Activated CD4-positive, alpha-beta T cell treated with anti-CD3 and anti-CD28 coated beads, Interleukin-2, amount 50 U/mL, for 4 hours (primary cell): Measurements from ENCODE around the gene ZHX3.
"Not testable (repeated sequence)": the region's sequence is repeated elsewhere in the genome, so short reads cannot be mapped to it uniquely, and the experiment has no call there.

Experiments used
- DNase-seq, 2 experiments: peaks; one replicate each; pipeline ENCODE4 v3.0.0-alpha.2; 2020

ZHX3 gene

GRCh38 chr20:41249411-41250281, 67.9 kb downstream of the ZHX3 start:
- DNase-seq: no peak

DNA sequence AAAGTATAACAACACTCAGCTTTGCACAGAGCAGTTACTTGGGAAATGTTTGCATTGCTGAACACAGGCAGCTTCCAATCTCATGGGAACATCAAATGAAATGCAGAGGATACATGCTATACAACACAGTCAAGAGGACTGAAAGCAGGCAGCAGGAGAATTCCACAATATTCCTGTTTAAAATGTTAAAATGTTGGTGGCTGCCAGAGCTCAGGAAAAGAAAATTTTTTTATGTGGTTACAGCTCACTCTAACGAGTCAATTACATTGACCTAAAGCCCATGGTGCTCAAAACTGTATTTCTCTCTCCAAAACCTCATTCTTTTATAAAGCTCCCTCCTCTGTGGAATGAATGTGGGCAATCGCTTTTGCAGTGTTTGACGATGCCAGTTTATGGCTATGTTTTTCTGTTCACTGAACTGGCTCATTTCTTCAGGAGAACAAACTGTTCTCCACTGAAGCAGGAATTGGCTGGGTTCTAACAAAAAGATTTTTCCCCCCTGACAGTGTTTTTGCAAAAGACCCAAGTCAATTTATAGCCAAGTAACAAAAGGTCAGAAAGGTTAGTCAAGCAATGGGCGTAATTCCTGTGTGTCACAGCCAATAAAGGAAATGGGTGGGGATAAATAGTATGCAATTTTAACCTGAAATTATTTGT, 69.0 kb downstream of the ZHX3 start:
- no peak for DNase-seq

GRCh38 chr20:41247523-41248367, 69.8 kb downstream of the ZHX3 start:
- DNase-seq: no peak

DNA sequence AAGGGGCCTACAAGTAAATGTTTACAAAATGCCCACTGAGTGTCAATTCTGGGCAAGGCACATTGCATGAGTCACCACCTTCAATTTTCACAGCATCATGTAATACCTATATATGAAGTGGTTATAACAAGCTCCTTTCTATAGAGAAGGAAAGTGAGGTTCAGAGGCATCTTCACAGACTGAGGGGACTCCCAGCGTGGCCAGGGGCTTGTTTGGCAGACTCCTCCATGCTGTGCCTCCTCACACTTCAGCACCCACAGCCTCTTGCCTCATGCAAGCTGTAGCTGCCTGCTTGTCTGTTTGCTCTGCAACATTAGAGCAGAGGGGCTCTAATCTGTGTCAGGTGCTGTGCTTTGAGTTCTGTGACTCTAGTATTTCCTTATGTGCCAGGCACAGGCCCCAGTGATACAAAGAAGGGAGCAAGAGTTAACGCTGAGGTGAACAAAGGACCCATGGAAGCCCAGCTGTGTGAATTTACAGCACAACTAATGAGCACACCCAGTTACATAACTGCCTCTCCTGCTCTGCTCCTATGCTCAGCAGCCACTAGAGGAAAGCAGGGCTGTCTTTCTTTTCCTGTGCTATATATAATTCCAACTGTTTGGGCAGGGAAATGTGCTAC, 72.3 kb downstream of the ZHX3 start:
- no peak for DNase-seq

DNA sequence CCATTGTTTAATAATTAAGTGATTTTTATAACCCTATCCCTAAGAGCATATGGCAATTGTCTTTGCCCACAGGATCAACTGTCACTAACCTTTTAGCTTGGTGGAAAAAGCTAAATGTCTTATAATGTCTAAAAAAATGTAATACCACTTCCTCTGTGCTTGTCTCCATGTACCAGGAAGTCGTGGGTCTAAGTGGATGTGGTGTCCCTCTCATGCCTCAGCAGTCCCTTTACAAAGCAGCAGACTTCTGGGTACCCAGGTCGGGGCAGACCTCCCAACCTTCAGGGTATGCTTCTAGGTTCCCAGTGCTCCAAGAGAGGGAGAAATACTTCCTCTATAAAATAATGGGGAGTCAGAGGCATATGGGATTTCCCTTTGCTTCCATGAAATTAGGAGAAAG, 74.7 kb downstream of the ZHX3 start:
- DNase-seq: no peak

GRCh38 chr20:41242352-41242751, 75.2 kb downstream of the ZHX3 start:
- no peak for DNase-seq

DNA sequence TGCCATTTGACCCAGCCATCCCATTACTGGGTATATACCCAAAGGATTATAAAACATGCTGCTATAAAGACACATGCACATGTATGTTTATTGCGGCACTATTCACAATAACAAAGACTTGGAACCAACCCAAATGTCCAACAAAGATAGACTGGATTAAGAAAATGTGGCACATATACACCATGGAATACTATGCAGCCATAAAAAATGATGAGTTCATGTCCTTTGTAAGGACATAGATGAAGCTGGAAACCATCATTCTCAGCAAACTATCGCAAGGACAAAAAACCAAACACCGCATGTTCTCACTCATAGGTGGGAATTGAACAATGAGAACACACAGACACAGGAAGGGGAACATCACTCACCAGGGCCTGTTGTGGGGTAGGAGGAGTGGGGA, 80.3 kb downstream of the ZHX3 start:
- not testable (repeated sequence) for DNase-seq

GRCh38 chr20:41236818-41237217, 80.7 kb downstream of the ZHX3 start:
- DNase-seq: not testable (repeated sequence)

DNA sequence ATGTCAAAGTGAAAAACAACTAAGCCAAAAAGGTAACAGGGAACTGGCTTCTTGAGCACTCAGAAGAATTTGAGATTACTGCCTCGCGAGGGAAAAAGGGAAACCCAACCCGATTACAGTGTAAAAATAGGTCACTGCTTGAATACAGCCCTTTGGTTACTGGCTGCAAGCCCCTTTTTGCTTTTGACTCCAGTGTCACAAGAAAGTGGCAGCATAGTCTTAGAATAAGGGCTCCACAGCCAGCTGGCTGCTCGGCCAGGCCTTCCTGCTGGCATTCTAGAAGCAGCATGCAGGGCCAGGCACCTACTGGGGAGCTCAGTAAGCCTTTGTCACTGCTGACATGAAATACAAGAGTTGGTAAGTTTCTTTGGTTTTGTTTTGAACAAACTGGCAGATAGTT, 83.0 kb downstream of the ZHX3 start:
- DNase-seq: no peak

GRCh38 chr20:41234041-41234440, 83.5 kb downstream of the ZHX3 start:
- no peak for DNase-seq

- no peak for DNase-seq
Observed at GRCh38 chr20:41232973-41233926, 84.3 kb downstream of the ZHX3 start.

DNA sequence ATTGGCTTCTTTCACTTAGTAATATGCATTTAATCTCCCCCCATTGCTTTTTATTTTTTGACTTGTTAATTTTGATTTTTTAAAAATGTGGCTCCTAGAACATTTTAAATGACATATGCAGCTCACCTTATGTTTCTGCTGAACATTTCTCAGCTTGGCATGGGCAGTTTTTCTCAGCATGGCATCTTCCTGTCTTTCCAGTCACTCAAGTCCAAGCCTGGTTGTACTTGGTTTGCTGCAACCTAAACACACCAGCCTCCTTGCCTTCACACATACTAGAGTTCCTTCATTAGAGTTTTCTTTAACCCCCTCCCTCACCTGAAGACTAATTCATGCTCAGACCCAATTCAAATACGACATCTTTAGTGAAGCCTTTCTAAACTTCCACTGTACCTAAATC, 86.4 kb downstream of the ZHX3 start:
- no peak for DNase-seq

GRCh38 chr20:41230136-41230535, 87.4 kb downstream of the ZHX3 start:
- DNase-seq: no peak

- DNase-seq: no peak
Observed at GRCh38 chr20:41229259-41229658, 88.3 kb downstream of the ZHX3 start.

- no peak for DNase-seq
Observed at GRCh38 chr20:41228858-41229257, 88.7 kb downstream of the ZHX3 start.

GRCh38 chr20:41226426-41226825, 91.1 kb downstream of the ZHX3 start:
- no peak for DNase-seq

DNA sequence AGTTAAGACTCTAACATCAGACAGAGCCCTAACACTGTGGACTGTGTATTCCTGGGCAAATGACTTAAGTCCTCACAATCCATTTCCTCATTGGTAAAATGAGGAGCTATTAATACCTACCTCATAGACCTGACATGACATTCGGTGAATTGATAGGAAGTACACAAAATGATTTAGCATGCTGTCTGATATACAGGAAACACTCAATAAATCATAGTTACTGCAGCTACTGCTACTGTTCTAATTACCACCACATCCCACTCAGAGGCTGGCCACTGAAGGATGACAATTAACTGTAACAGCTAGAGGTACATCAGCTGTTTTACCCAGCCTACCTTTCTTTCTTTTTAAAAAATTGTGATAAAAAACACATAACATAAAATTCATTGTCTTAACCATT, 92.4 kb downstream of the ZHX3 start:
- DNase-seq: no peak

DNA sequence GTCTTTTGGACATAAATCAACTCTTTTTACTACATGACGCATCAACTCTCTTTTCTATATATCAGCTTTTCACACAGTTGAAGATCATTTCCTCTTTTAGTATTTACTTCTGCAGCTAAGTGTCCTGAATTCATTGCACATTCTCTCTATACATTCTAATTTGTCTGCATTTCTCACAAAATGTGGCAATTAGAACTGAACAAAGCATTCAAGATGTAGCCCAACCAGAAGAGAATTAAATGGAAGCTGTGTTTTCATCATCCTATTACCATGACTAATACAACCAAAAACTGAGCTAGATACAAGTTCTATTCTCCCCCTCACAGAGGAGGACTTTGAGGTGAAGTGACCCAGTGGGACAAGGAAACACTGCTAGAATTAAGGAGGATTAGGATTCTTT, 93.2 kb downstream of the ZHX3 start:
- DNase-seq: no peak

GRCh38 chr20:41223112-41223511, 94.4 kb downstream of the ZHX3 start:
- DNase-seq: no peak

DNA sequence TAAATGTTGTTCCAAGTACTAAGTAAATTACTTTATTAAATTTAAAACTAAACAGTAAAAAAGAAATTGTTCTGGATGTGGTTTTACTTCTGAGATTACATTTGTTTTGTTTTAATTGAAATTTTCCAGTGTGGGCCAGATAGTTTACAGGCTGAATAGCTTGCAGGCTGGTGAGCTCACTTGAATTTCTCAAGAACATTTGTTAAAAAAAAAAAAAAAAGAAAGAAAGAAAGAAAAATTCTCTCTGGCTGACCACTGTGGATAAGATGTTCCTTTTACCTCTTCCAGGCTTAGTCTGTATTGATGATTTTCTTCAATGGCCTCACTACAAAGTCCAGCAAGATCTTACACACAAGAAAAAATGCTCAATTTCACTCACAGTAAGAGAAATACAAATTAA, 94.8 kb downstream of the ZHX3 start:
- DNase-seq: no peak

DNA sequence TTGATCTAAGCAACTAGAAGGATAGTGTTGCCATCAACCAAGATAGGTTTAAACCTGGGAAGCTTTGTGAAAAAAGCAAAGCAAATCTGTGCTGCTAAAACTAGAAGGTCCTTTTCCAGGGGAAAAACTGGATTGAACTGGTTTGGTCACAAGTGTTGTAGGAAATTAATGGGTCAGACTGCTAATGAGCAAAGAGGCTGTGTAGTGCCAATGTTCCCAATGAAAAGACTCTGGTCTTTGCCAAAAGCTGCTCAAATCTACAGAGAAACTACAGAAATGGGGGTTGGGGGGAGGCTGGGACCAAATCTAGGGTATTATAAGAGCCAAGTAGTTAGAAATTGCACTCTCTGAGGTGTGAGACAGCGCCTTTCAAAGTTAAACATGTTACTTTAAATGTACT, 95.2 kb downstream of the ZHX3 start:
- DNase-seq: no peak
